Measurements from ENCODE around the gene ACY1. TPM values are rescaled to one million over a fixed set of nuclear protein-coding genes. Genes with fewer than 3 reads are reported as not detected.

Gene ACY1
- 56.2 and 56.3 TPM in 2 replicates for polyA plus RNA-seq (2014; cell fraction: cytosol; rRNA removed)
- 89.8 and 114 TPM in 2 replicates for polyA plus RNA-seq (2014; cell fraction: nucleus; rRNA removed)

- peak; percentile 74 for DNase-seq (ENCODE audit: low spot score)
These were observed at the start of gene ACY1 for GRCh38 chr3:51982838-51983577. Gene ACY1, plus strand, starts transcription at chr3:51983535. Its CDS starts 530 bp downstream, at chr3:51984065.

- no peak for DNase-seq (ENCODE audit: low spot score)
These were observed 49.0 kb upstream of the ACY1 start for GRCh38 chr3:51934139-51934850.

- DNase-seq (ENCODE audit: low spot score), result no peak
These were observed 48.1 kb upstream of the ACY1 start for GRCh38 chr3:51934991-51935885.

- no peak for DNase-seq (ENCODE audit: low spot score)
These were observed 47.2 kb upstream of the ACY1 start for GRCh38 chr3:51935886-51936755.

GRCh38 chr3:51937014-51937413 is 46.3 kb upstream of the ACY1 start:
- DNase-seq (ENCODE audit: low spot score), result no peak

- DNase-seq (ENCODE audit: low spot score), result no peak
These were observed 45.5 kb upstream of the ACY1 start for GRCh38 chr3:51937611-51938450.

GRCh38 chr3:51938780-51939425 is 44.4 kb upstream of the ACY1 start:
- no peak for DNase-seq (ENCODE audit: low spot score)

GRCh38 chr3:51940648-51941462 is 42.5 kb upstream of the ACY1 start:
- no peak for DNase-seq (ENCODE audit: low spot score)

GRCh38 chr3:51941463-51941797 is 41.9 kb upstream of the ACY1 start:
- no peak for DNase-seq (ENCODE audit: low spot score)

GRCh38 chr3:51941798-51942602 is 41.3 kb upstream of the ACY1 start, which contains the start of the genes PARP3 and RRP9:
Gene PARP3, plus strand, starts transcription at chr3:51942363. Its CDS starts 993 bp downstream, at chr3:51943356.
Gene RRP9, minus strand, starts transcription at chr3:51941904. Its CDS starts 37 bp downstream, at chr3:51941867.
- DNase-seq (ENCODE audit: low spot score), result peak; percentile 99

- no peak for DNase-seq (ENCODE audit: low spot score)
These were observed 40.5 kb upstream of the ACY1 start for GRCh38 chr3:51942603-51943450.

- no peak for DNase-seq (ENCODE audit: low spot score)
These were observed 39.6 kb upstream of the ACY1 start for GRCh38 chr3:51943451-51944391.

GRCh38 chr3:51944451-51945021 is 38.8 kb upstream of the ACY1 start:
- DNase-seq (ENCODE audit: low spot score), result no peak

GRCh38 chr3:51945031-51945840 is 38.1 kb upstream of the ACY1 start:
- no peak for DNase-seq (ENCODE audit: low spot score)
